ENCODE measurements around the gene RPS15.

Gene RPS15

GRCh38 chr19:1455002-1455335 lies 16.8 kb downstream of the RPS15 start:
- DNase-seq, result no peak

GRCh38 chr19:1455336-1456120 lies 17.3 kb downstream of the RPS15 start:
- peak; percentile 66 to 87 for DNase-seq

- DNase-seq, result no peak
Measured at GRCh38 chr19:1456121-1456900, 18.1 kb downstream of the RPS15 start.

- no peak for DNase-seq
Measured at GRCh38 chr19:1457031-1457739, 19.0 kb downstream of the RPS15 start.

- DNase-seq, result no peak
Measured at GRCh38 chr19:1457892-1458291, 19.7 kb downstream of the RPS15 start.

- peak; percentile 79 to 80 for DNase-seq
Measured at GRCh38 chr19:1459479-1459878, 21.3 kb downstream of the RPS15 start.

GRCh38 chr19:1460033-1460995 lies 22.1 kb downstream of the RPS15 start:
- DNase-seq, result no peak

- DNase-seq, result no peak
Measured at GRCh38 chr19:1461862-1462261, 23.7 kb downstream of the RPS15 start.

- peak in 1 of 2 donors; percentile 34 for DNase-seq
Measured at GRCh38 chr19:1465191-1466016, 27.2 kb downstream of the RPS15 start.

GRCh38 chr19:1466018-1466460 lies 27.8 kb downstream of the RPS15 start:
- DNase-seq, result no peak

- DNase-seq, result no peak
Measured at GRCh38 chr19:1466461-1467214, 28.4 kb downstream of the RPS15 start.

- DNase-seq, result no peak
Measured at GRCh38 chr19:1467215-1467489, 29.0 kb downstream of the RPS15 start.

GRCh38 chr19:1467490-1468273 lies 29.5 kb downstream of the RPS15 start:
- DNase-seq, result no peak

GRCh38 chr19:1468274-1468820 lies 30.2 kb downstream of the RPS15 start:
- DNase-seq, result no peak

- peak; percentile 8 to 34 for DNase-seq
Measured at GRCh38 chr19:1468821-1469254, 30.6 kb downstream of the RPS15 start.

GRCh38 chr19:1469255-1470054 lies 31.3 kb downstream of the RPS15 start:
- DNase-seq, result no peak

- no peak for DNase-seq
Measured at GRCh38 chr19:1470055-1470304, 31.8 kb downstream of the RPS15 start.

- DNase-seq, result no peak
Measured at GRCh38 chr19:1470305-1471009, 32.3 kb downstream of the RPS15 start.

All from inflammatory macrophage treated with lipopolysaccharide for 1 hour (primary cell).